Measurements from ENCODE around the gene TTC33.

The TTC33 gene

DNA sequence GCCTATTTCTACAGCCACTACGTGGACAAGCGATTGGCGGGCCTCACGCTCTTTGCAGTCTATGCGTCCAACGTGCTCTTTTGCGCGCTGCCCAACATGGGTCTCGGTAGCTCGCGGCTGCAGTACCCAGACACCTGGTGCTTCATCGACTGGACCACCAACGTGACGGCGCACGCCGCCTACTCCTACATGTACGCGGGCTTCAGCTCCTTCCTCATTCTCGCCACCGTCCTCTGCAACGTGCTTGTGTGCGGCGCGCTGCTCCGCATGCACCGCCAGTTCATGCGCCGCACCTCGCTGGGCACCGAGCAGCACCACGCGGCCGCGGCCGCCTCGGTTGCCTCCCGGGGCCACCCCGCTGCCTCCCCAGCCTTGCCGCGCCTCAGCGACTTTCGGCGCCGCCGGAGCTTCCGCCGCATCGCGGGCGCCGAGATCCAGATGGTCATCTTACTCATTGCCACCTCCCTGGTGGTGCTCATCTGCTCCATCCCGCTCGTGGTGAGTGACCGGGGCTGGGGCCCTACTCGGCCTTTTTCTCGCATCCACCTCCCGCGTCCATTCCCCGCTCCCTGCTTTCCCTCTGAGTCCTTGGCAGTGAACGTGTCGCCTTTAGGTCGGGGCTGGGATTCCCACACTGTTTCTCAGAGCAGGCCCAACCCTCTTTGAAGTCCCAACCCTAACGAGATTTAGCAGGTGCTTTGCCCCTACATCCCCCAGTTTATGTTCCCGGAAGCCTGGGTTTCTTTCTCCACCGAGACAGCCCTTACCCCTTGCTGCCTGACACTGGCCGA lies 74.2 kb downstream of the TTC33 start:
- H3K27ac ChIP-seq: no peak overlapping the region
- TF ChIP-seq ZFX (IDR thresholded peaks at IDR 0.05): no peak
- TF ChIP-seq, protein P1, sequence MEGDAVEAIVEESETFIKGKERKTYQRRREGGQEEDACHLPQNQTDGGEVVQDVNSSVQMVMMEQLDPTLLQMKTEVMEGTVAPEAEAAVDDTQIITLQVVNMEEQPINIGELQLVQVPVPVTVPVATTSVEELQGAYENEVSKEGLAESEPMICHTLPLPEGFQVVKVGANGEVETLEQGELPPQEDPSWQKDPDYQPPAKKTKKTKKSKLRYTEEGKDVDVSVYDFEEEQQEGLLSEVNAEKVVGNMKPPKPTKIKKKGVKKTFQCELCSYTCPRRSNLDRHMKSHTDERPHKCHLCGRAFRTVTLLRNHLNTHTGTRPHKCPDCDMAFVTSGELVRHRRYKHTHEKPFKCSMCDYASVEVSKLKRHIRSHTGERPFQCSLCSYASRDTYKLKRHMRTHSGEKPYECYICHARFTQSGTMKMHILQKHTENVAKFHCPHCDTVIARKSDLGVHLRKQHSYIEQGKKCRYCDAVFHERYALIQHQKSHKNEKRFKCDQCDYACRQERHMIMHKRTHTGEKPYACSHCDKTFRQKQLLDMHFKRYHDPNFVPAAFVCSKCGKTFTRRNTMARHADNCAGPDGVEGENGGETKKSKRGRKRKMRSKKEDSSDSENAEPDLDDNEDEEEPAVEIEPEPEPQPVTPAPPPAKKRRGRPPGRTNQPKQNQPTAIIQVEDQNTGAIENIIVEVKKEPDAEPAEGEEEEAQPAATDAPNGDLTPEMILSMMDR (conservative IDR thresholded peaks at IDR 0.05): no peak

DNA sequence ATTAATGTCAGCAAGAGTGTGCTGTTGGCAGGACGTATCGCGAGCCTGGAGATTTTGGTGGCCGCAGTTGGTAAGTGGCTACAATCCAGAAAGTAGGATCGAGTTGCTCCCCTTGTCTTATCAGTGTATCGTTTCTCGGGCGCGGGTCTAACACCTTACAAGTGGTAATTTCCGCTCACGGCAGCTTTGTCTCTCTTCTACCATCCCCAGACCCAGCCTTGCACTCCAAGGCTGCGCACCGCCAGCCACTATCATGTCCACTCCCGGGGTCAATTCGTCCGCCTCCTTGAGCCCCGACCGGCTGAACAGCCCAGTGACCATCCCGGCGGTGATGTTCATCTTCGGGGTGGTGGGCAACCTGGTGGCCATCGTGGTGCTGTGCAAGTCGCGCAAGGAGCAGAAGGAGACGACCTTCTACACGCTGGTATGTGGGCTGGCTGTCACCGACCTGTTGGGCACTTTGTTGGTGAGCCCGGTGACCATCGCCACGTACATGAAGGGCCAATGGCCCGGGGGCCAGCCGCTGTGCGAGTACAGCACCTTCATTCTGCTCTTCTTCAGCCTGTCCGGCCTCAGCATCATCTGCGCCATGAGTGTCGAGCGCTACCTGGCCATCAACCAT lies 74.9 kb downstream of the TTC33 start:
- H3K27ac ChIP-seq: no peak overlapping the region
- TF ChIP-seq, protein P1 (conservative IDR thresholded peaks at IDR 0.05): no peak
- no peak for TF ChIP-seq ZFX (IDR thresholded peaks at IDR 0.05)

DNA sequence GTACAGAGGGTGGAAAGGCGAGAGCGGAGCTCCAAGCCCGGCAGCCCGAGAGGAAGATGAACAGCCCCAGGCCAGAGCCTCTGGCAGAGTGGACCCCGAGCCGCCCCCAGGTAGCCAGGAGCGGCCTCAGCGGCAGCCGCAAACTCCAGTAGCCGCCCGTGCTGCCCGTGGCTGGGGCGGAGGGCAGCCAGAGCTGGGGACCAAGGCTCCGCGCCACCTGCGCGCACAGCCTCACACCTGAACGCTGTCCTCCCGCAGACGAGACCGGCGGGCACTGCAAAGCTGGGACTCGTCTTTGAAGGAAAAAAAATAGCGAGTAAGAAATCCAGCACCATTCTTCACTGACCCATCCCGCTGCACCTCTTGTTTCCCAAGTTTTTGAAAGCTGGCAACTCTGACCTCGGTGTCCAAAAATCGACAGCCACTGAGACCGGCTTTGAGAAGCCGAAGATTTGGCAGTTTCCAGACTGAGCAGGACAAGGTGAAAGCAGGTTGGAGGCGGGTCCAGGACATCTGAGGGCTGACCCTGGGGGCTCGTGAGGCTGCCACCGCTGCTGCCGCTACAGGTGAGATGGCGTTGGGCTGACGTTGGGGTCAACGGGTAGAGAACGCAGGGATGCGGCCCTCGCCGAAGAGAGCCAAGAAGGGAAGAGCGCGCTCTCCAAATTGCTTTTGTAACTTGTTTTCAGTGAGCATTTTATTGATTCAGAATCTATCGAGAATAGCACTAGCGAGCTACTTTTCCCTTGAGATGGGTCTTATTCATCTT lies 75.7 kb downstream of the TTC33 start, which contains the start of gene PTGER4:
PTGER4 (plus strand) TSS at position 3 of the 769 bp plus-strand sequence. CDS start 1,079 bp downstream, outside the sequence.
- peak within 1 kb of the TSS; percentile 44 for H3K27ac ChIP-seq
- TF ChIP-seq, protein P1 (conservative IDR thresholded peaks at IDR 0.05): no peak
- no peak for TF ChIP-seq ZFX (IDR thresholded peaks at IDR 0.05)

DNA sequence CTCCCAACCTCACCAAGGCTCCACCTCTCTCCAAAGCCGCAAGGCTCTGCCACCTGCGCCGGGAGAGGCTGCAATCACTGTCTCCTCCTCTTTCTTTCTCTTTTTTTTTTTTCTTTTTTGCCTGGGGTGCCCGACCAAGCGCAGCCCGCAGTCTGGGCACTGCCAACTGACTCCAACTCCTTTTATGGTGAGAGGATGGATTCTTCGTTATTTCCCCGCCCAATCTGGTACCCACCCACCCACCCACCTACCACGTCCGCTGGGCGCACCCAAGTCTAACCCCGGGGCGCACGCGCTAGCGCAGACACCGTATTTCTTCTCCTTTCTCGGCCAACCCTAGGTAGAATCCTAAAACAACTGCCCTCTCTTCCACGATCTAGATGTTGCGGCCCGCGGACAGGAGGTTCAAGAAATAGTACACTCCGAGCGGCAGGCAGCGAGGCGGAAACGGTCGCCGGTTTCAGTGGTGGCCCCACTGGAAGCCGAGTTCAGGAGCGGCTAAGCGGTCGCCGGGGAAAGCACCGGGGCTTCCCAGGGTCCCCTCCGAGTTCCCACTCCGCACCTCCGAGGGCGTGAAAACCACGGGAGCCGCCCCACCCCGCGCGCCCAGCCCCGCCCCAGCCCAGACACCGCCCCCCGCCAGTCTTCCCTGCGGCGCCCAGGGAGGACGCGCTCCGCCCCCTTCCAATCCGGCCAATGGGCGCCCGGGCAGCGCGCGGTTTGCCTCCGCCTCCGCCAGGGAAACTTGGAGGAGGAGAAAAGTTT lies 76.4 kb downstream of the TTC33 start:
- TF ChIP-seq, protein P1 (conservative IDR thresholded peaks at IDR 0.05): no peak
- TF ChIP-seq ZFX (IDR thresholded peaks at IDR 0.05): no peak
- peak overlapping the region; percentile 44 for H3K27ac ChIP-seq

DNA sequence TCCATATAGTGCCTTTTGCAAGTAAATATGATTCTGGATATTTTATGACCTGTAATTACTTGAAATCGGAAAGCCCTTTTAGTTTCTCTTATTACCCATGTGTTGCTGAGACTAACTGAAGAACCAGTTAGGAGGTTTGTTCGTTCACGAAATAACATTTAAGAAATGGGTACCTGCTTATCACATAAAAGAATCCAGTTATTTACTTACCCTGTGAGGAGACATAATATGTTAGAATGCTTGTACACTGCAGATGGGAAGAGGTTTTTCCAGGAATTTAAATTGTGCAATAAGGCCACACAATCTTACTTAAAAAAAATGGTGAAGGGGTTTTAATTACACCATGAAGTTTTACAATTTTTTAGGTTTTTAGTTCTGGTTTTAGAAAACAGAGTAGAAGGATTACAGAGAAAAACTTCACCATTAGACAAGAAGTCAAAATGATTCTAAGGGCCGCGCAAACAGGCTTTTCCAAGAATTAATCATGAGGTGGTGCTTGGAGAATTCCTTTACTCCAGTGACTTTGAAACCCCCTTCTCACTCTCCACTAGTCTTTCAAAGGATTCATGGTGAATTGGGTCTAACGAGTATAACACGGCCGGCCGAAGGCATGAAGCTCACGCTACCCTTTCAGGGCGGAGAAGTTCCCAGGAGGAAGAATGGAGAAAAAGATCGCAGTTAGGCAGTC lies 77.2 kb downstream of the TTC33 start:
- H3K27ac ChIP-seq: peak overlapping the region; percentile 44
- TF ChIP-seq, protein P1 (conservative IDR thresholded peaks at IDR 0.05): no peak
- no peak for TF ChIP-seq ZFX (IDR thresholded peaks at IDR 0.05)

DNA sequence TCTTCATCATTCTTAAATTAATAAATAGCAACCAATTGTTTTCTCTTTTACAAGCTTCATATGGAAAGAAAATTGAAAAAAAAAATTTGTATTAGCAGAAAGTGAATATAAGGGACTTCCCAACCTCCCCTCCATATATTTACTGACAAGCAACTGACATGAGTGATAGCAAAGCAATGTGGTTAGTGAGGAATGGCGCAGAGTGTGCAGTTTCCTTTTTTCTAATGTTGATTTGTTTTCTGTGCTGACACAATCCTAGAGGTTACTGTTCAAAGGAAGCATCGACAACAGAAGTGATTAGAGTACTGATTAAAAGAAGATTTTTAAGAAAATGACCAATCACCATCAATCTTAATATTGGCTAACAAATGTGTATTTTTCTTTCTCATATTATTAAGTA lies 77.7 kb downstream of the TTC33 start:
- no peak overlapping the region for H3K27ac ChIP-seq
- TF ChIP-seq ZFX (IDR thresholded peaks at IDR 0.05): no peak
- TF ChIP-seq, protein P1 (conservative IDR thresholded peaks at IDR 0.05): no peak

All from C4-2B (cell line).